ENCODE data around the gene CBL.

CBL gene

GRCh38 chr11:119319136-119319699 is 113.1 kb downstream of the CBL start:
- H3K4me1 ChIP-seq (ENCODE audit: control insufficient read depth, insufficient read depth, low read length), result no peaks in the 10 kb centered on the region; the same call in 1 of the 2 replicates
- ChIA-PET POLR2A (interaction anchor here (1.0 to 4.4 kb wide), 5 partner anchors 11 to 198 kb away, joined by 3 to 35 read pairs (median 4); partner anchors contain the start of gene HINFP), CTCF (interaction anchor here (0.6 to 15.8 kb wide), 9 partner anchors 9 to 136 kb away, joined by 3 to 151 read pairs (median 3); partner anchors contain the start of gene C1QTNF5)
- peaks cover 0 to 7% of the 10 kb centered on the region in 2 experiments; a peak in 1 of 3 replicates for H3K36me3 ChIP-seq (ENCODE audit: control insufficient read depth in 2 of 2, insufficient read depth in 1 of 2, low read length in 2 of 2)
- no peak overlapping the region for H3K27ac ChIP-seq (ENCODE audit: extremely low read depth, low read depth, low read length)
- H3K9me3 ChIP-seq (ENCODE audit: control insufficient read depth, insufficient read depth, low read depth, low read length), result no peaks in the 10 kb centered on the region
- no peak overlapping the region for H3K4me3 ChIP-seq (ENCODE audit: low read depth, low read length)
- no peak for TF ChIP-seq ZNF624 (tag by site-specific recombination; IDR thresholded peaks at IDR 0.05)
- 0 out of 2 replicates have a peak, but pooled peaks have one; percentile 2 for TF ChIP-seq GLIS2 (tag by site-specific recombination; IDR thresholded peaks at IDR 0.05)

- ChIA-PET CTCF (interaction anchor here (0.9 to 15.8 kb wide), 2 partner anchors 19 to 42 kb away, joined by 4 to 151 read pairs; partner anchors contain the start of gene C1QTNF5), POLR2A (interaction anchor here (1.1 kb wide), 1 partner anchor 198 kb away, joined by 3 read pairs; the partner anchor contains the start of gene HINFP)
- H3K36me3 ChIP-seq (ENCODE audit: control insufficient read depth in 2 of 2, insufficient read depth in 1 of 2, low read length in 2 of 2), result peaks cover 0 to 2% of the 10 kb centered on the region in 2 experiments; a peak in 1 of 3 replicates
- TF ChIP-seq ZNF175 (tag by site-specific recombination; IDR thresholded peaks at IDR 0.05), result no peak
- no peak for TF ChIP-seq ZNF792 (tag by site-specific recombination; IDR thresholded peaks at IDR 0.05)
- TF ChIP-seq ZNF791 (tag by site-specific recombination; IDR thresholded peaks at IDR 0.05), result no peak
- no peak for TF ChIP-seq ZNF585B (tag by site-specific recombination; IDR thresholded peaks at IDR 0.05)
- no peak for TF ChIP-seq PRDM10 (tag by site-specific recombination; IDR thresholded peaks at IDR 0.05)
- TF ChIP-seq ZFHX2 (tag by site-specific recombination; conservative IDR thresholded peaks at IDR 0.05), result peak; percentile 66
- TF ChIP-seq EGR2 (tag by site-specific recombination; IDR thresholded peaks at IDR 0.05; ENCODE audit: low read depth), result peak; percentile 64
- TF ChIP-seq ZNF239 (tag by site-specific recombination; IDR thresholded peaks at IDR 0.05), result no peak
- no peak for TF ChIP-seq ZBTB26 (tag by site-specific recombination; optimal IDR thresholded peaks at IDR 0.05)
- no peak overlapping the region for H3K4me3 ChIP-seq (ENCODE audit: low read depth, low read length)
- no peaks in the 10 kb centered on the region; the same call in 1 of the 2 replicates for H3K4me1 ChIP-seq (ENCODE audit: control insufficient read depth, insufficient read depth, low read length)
- no peak overlapping the region for H3K27ac ChIP-seq (ENCODE audit: extremely low read depth, low read depth, low read length)
- no peaks in the 10 kb centered on the region for H3K9me3 ChIP-seq (ENCODE audit: control insufficient read depth, insufficient read depth, low read depth, low read length)
Measured at GRCh38 chr11:119319700-119320239, 113.6 kb downstream of the CBL start.

GRCh38 chr11:119320240-119320775 is 114.2 kb downstream of the CBL start:
- POLR2A ChIA-PET, result interaction anchor here (1.3 kb wide), 1 partner anchor 12 kb away, joined by 4 read pairs; no protein-coding TSS in a partner anchor
- CTCF ChIA-PET, result interaction anchor here (1.3 to 15.8 kb wide), 6 partner anchors 13 to 154 kb away, joined by 9 to 151 read pairs (median 20); partner anchors contain the start of genes C1QTNF5 and RNF26
- Histone ChIP-seq H3K27ac (ENCODE audit: extremely low read depth, low read depth, low read length) (peak overlapping the region; percentile 57; the same call in 1 of the 2 replicates), H3K4me3 (ENCODE audit: low read depth, low read length) (no peak overlapping the region), H3K9me3 (ENCODE audit: control insufficient read depth, insufficient read depth, low read depth, low read length) (no peaks in the 10 kb centered on the region), H3K4me1 (ENCODE audit: control insufficient read depth, insufficient read depth, low read length) (no peaks in the 10 kb centered on the region; the same call in 1 of the 2 replicates), H3K36me3 (ENCODE audit: control insufficient read depth in 2 of 2, insufficient read depth in 1 of 2, low read length in 2 of 2) (no peaks in the 10 kb centered on the region)
- TF ChIP-seq FEZF1 (tag by site-specific recombination; IDR thresholded peaks at IDR 0.05) (peak; percentile 35; the same call in 1 of the 2 replicates), ZNF341 (tag by site-specific recombination; IDR thresholded peaks at IDR 0.05; ENCODE audit: low read depth) (peak; percentile 55), GLIS1 (tag by site-specific recombination; IDR thresholded peaks at IDR 0.05) (no peak), PATZ1 (tag by site-specific recombination; IDR thresholded peaks at IDR 0.05) (0 out of 2 replicates have a peak, but pooled peaks have one; percentile 3), PRDM10 (tag by site-specific recombination; IDR thresholded peaks at IDR 0.05) (peak; percentile 22; the same call in 1 of the 2 replicates), IKZF3 (tag by site-specific recombination; IDR thresholded peaks at IDR 0.05) (peak; percentile 47; the same call in 1 of the 2 replicates)
